ENCODE results near the gene TWIST1. TPM values are rescaled to one million over a fixed set of nuclear protein-coding genes. Genes with fewer than 3 reads are reported as not detected.

The TWIST1 gene
- total RNA-seq, 1 donor from 2014 or later = not detected

GRCh38 chr7:19113002-19113350 lies 4.5 kb downstream of the TWIST1 start:
- no peak for TF ChIP-seq CTCF (conservative IDR thresholded peaks at IDR 0.05; ENCODE audit: low read depth, low read length)
- no peak overlapping the region for H3K4me3 ChIP-seq (ENCODE audit: low read depth, low read length)
- no peak for DNase-seq (ENCODE audit: low read depth)

GRCh38 chr7:19112274-19113001 lies 5.0 kb downstream of the TWIST1 start:
- H3K4me3 ChIP-seq (ENCODE audit: low read depth, low read length) = no peak overlapping the region
- TF ChIP-seq CTCF (conservative IDR thresholded peaks at IDR 0.05; ENCODE audit: low read depth, low read length) = no peak
- DNase-seq (ENCODE audit: low read depth) = no peak

GRCh38 chr7:19111474-19112273 lies 5.8 kb downstream of the TWIST1 start:
- no peak for TF ChIP-seq CTCF (conservative IDR thresholded peaks at IDR 0.05; ENCODE audit: low read depth, low read length)
- no peak for DNase-seq (ENCODE audit: low read depth)
- H3K4me3 ChIP-seq (ENCODE audit: low read depth, low read length) = no peak overlapping the region

GRCh38 chr7:19110776-19111175 lies 6.7 kb downstream of the TWIST1 start:
- DNase-seq (ENCODE audit: low read depth) = no peak
- no peak overlapping the region for H3K4me3 ChIP-seq (ENCODE audit: low read depth, low read length)
- no peak for TF ChIP-seq CTCF (conservative IDR thresholded peaks at IDR 0.05; ENCODE audit: low read depth, low read length)

- no peak for DNase-seq (ENCODE audit: low read depth)
- no peak for TF ChIP-seq CTCF (conservative IDR thresholded peaks at IDR 0.05; ENCODE audit: low read depth, low read length)
- H3K4me3 ChIP-seq (ENCODE audit: low read depth, low read length) = no peak overlapping the region
Observed at GRCh38 chr7:19110026-19110730, 7.3 kb downstream of the TWIST1 start.

DNA sequence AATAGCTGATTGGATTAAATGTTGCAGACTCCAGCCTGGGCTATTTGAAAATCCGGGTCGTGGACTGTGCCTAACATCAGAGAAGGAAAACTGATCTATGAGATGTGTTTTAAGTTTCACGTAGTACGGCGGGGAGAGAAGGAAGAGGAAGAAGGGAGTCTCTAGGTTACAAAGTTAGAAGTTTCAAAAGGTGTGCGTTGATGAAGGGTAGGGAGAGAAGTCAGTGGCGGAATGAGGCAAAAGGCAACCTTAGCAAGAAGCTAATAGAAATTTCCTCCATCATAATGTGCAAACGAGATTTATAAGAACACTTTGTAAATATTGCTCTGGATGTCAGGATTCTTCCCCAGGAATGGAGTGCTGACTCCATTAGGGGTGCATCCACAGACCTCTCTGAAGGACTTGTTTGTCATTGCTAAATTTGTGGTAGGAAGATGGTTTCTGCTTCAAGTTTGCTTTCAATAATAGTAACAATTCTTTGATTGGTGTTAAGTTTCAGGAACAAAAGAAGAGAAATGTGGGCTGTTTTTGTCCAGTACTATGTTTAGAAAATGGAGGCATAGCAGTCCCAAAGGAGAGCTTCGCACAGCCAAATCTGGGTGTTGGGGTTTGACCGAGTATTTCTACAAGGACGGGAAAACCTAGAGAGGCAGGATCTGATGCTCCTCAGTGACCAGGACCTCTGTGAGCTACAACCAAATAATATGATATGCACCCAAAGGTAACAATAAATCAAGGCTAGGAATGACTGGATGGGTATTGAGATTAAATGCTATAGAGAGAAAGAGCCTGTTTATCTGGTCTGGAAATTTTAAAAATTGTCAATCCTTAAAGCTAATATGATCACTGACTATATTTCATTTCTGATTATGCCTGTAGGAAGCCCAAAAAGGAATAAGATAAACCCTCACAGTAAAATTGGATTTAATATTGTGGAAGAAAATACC lies 8.2 kb downstream of the TWIST1 start:
- no peak for DNase-seq (ENCODE audit: low read depth)
- H3K4me3 ChIP-seq (ENCODE audit: low read depth, low read length) = no peak overlapping the region
- no peak for TF ChIP-seq CTCF (conservative IDR thresholded peaks at IDR 0.05; ENCODE audit: low read depth, low read length)
